Activated T-cell treated with anti-CD3 and anti-CD28 coated beads, Interleukin-2, amount 50 U/mL, for 72 hours (primary cell): Measurements from ENCODE around the gene ZFPM1. TPM values are rescaled to one million over a fixed set of nuclear protein-coding genes. Genes with fewer than 3 reads are reported as not detected.
A peak's percentile ranks its signal among the peaks of the same experiment; 100 is the strongest.

Experiments
- ATAC-seq, 2 donors: fragments of 150-1000 bp; cut with Tn5 transposase; replicated peaks in 1 of 2; 2 replicates each; pipeline ENCODE4 v1.10.0; 2021; ENCODE audit warnings: moderate library complexity in 2 of 2, mild to moderate bottlenecking in 1 of 2
- DNase-seq, 2 donors: peaks; one replicate each; pipeline ENCODE4 v3.0.0; 2021 to 2022; ENCODE audit warnings: mixed read lengths in 1 of 2
- H3K27ac Mint-ChIP-seq: one replicate; pipeline ENCODE4 v1.8.0; 2022; ENCODE audit warnings: mild to moderate bottlenecking, moderate library complexity, mixed read lengths
- H3K27me3 Mint-ChIP-seq: one replicate; pipeline ENCODE4 v1.8.0; 2022; ENCODE audit warnings: low read depth, mixed read lengths
- H3K36me3 Mint-ChIP-seq, 2 donors: one replicate each; pipeline ENCODE4 v1.8.0; 2022; ENCODE audit warnings: mixed read lengths in 2 of 2, mild to moderate bottlenecking in 1 of 2; ENCODE audit not compliant: insufficient read depth in 2 of 2
- H3K4me1 Mint-ChIP-seq: one replicate; pipeline ENCODE4 v1.8.0; 2022; ENCODE audit warnings: low read depth, mixed read lengths
- H3K4me3 Mint-ChIP-seq, 2 donors: one replicate each; pipeline ENCODE4 v1.8.0; 2022; ENCODE audit warnings: mild to moderate bottlenecking in 2 of 2, mixed read lengths in 2 of 2, moderate library complexity in 2 of 2
- H3K9me3 Mint-ChIP-seq, 2 donors: one replicate each; pipeline ENCODE4 v1.8.0; 2022; ENCODE audit warnings: mixed read lengths in 2 of 2
- total RNA-seq, 2 donors: library from RNA; stranded (reverse); gene quantifications; one replicate each; pipeline ENCODE4 v1.2.3, GENCODE V29; 2022

ZFPM1 gene
- total RNA-seq, 2 donors from 2014 or later: 12.2 to 13.8 TPM

GRCh38 chr16:88530858-88531203 lies 77.8 kb downstream of the ZFPM1 start:
- no peaks in the 10 kb centered on the region for H3K27me3 Mint-ChIP-seq
- no peaks in the 10 kb centered on the region for H3K36me3 Mint-ChIP-seq
- no peak for ATAC-seq
- no peaks in the 10 kb centered on the region for H3K9me3 Mint-ChIP-seq
- DNase-seq: no peak
- H3K27ac Mint-ChIP-seq: no peak overlapping the region
- H3K4me1 Mint-ChIP-seq: peaks cover 9% of the 10 kb centered on the region
- no peak overlapping the region for H3K4me3 Mint-ChIP-seq

DNA sequence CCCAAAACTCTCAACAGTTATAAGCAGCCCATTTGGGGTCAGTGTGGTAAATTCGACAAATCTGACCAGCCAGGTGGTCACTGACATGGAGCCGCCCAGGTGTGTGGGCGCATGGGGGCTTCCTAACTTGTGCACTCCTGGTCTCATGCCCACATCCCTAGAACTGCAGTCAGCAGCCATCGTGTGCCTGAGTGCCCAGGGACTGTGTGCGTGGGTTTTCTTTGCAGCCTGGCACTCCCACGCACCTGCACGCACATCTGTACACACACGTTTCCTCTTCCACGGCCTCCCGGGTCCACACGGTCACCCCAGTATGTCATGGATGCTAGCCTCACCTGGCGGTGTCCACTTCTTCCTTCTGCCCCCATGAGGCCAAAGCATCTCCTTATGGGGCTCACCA lies 78.3 kb downstream of the ZFPM1 start:
- no peak for DNase-seq
- H3K9me3 Mint-ChIP-seq: no peaks in the 10 kb centered on the region
- H3K36me3 Mint-ChIP-seq: no peaks in the 10 kb centered on the region

GRCh38 chr16:88531931-88532433 lies 78.9 kb downstream of the ZFPM1 start:
- H3K4me3 Mint-ChIP-seq: no peak overlapping the region
- H3K27ac Mint-ChIP-seq: no peak overlapping the region

More for the DNA sequence above, 78.3 kb downstream of the ZFPM1 start:
- Mint-ChIP-seq H3K4me3 (no peak overlapping the region), H3K27ac (no peak overlapping the region), H3K27me3 (no peaks in the 10 kb centered on the region), H3K4me1 (peaks cover 13% of the 10 kb centered on the region)
- no peak for ATAC-seq

DNA sequence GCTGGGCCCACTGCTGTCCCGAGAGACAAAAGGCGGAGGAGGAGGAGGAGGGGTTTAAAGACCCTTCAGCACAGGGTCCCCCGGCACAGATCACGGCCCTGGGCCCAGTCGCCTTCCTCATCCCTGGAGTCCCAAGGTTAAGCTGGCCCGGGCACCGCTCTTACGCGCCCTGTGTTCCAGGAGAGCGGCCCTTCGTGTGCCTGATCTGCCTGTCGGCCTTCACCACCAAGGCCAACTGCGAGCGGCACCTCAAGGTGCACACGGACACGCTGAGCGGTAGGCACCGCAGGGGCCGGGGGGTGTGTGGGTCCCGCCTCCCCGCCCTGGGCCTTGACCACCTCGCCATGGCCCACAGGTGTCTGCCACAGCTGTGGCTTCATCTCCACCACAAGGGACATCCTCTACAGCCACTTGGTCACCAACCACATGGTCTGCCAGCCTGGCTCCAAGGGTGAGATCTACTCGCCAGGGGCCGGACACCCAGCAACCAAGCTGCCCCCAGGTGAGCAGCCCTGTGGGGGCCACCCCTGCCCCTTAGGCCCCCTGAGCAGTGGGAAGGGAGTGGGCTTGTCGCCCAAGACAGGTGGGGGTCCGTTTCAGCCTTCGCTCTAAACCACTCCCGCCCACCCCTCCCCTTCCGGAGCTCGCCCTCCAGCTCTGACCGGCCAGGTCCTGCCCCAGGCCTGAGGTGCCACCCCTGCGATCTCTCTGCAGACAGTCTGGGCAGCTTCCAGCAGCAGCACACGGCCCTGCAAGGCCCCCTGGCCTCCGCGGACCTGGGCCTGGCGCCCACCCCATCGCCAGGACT lies 79.6 kb downstream of the ZFPM1 start:
- DNase-seq (no peak), ATAC-seq (no peak)
- no peak overlapping the region for H3K4me3 Mint-ChIP-seq
- H3K27me3 Mint-ChIP-seq: no peaks in the 10 kb centered on the region
- H3K4me1 Mint-ChIP-seq: peaks cover 13% of the 10 kb centered on the region
- no peaks in the 10 kb centered on the region for H3K36me3 Mint-ChIP-seq
- H3K9me3 Mint-ChIP-seq: no peaks in the 10 kb centered on the region
- no peak overlapping the region for H3K27ac Mint-ChIP-seq

More at GRCh38 chr16:88531931-88532433, 78.9 kb downstream of the ZFPM1 start:
- DNase-seq (no peak), ATAC-seq (no peak)
- peaks cover 13% of the 10 kb centered on the region for H3K4me1 Mint-ChIP-seq
- H3K36me3 Mint-ChIP-seq: no peaks in the 10 kb centered on the region
- no peaks in the 10 kb centered on the region for H3K27me3 Mint-ChIP-seq
- no peaks in the 10 kb centered on the region for H3K9me3 Mint-ChIP-seq

DNA sequence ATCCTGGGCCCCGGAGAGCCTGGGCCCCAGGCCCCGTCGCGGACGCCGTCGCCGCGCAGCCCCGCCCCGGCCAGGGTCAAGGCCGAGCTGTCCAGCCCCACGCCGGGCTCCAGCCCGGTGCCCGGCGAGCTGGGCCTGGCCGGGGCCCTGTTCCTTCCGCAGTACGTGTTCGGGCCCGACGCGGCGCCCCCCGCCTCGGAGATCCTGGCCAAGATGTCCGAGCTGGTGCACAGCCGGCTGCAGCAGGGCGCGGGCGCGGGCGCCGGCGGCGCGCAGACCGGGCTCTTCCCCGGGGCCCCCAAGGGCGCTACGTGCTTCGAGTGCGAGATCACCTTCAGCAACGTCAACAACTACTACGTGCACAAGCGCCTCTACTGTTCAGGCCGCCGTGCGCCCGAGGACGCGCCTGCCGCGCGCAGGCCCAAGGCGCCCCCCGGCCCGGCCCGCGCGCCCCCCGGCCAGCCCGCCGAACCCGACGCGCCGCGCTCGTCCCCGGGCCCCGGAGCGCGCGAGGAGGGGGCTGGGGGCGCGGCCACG lies 80.4 kb downstream of the ZFPM1 start:
- H3K27ac Mint-ChIP-seq: no peak overlapping the region
- H3K36me3 Mint-ChIP-seq: no peaks in the 10 kb centered on the region
- no peaks in the 10 kb centered on the region for H3K9me3 Mint-ChIP-seq
- peaks cover 13% of the 10 kb centered on the region for H3K4me1 Mint-ChIP-seq
- DNase-seq (no peak), ATAC-seq (no peak)
- no peak overlapping the region for H3K4me3 Mint-ChIP-seq
- no peaks in the 10 kb centered on the region for H3K27me3 Mint-ChIP-seq

GRCh38 chr16:88533932-88534637 lies 81.0 kb downstream of the ZFPM1 start:
- no peaks in the 10 kb centered on the region for H3K27me3 Mint-ChIP-seq
- peak; percentile 82 to 83 for ATAC-seq
- peak; percentile 81 to 85 for DNase-seq
- H3K36me3 Mint-ChIP-seq: no peaks in the 10 kb centered on the region
- H3K4me3 Mint-ChIP-seq: peak overlapping the region; percentile 39 to 43
- no peaks in the 10 kb centered on the region for H3K9me3 Mint-ChIP-seq
- no peak overlapping the region for H3K27ac Mint-ChIP-seq
- peaks cover 13% of the 10 kb centered on the region for H3K4me1 Mint-ChIP-seq

- DNase-seq (peak; percentile 44 to 45), ATAC-seq (peak in 1 of 2 donors; percentile 7)
- peaks cover 13% of the 10 kb centered on the region for H3K4me1 Mint-ChIP-seq
- H3K27me3 Mint-ChIP-seq: no peaks in the 10 kb centered on the region
- peak overlapping the region; percentile 78 to 83 for H3K4me3 Mint-ChIP-seq
- no peak overlapping the region for H3K27ac Mint-ChIP-seq
- no peaks in the 10 kb centered on the region for H3K36me3 Mint-ChIP-seq
- H3K9me3 Mint-ChIP-seq: no peaks in the 10 kb centered on the region
Measured at GRCh38 chr16:88534638-88535190, 81.6 kb downstream of the ZFPM1 start.

DNA sequence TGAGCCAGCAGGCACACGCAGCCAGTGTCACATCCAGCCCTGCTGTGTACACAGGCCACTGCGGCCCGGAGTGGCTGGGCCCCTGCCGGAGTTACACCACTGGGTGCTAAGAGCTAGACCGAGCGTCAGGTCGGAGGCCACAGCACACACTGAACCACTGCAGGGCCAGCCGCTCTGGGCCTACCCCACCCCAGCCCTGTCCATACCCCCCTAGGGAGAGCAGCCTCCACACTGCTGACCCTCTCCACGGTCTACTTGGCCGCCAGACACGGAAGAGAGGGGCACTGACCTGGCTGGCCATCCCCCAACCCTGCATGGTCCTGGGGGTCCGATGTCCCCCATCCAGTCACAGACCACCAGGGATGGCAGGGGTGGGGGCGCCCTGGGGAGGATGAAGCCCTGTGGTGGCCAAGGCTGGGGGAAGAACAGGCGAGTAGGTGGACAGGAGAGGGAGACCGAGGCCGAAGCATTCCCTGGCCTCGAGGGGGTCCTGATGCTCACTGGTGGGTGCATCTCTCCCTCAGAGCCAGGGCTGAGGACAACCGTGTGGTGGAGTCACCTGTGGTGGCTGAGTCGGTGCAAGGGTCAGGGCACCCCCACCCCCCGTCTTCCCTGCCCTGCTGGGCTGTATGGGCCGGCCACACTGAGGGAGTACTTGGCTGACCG lies 82.2 kb downstream of the ZFPM1 start:
- no peaks in the 10 kb centered on the region for H3K36me3 Mint-ChIP-seq
- no peak for DNase-seq
- H3K27me3 Mint-ChIP-seq: no peaks in the 10 kb centered on the region
- H3K4me3 Mint-ChIP-seq: peak overlapping the region; percentile 78 to 83
- no peak overlapping the region for H3K27ac Mint-ChIP-seq
- ATAC-seq: no peak
- H3K4me1 Mint-ChIP-seq: peaks cover 13% of the 10 kb centered on the region
- H3K9me3 Mint-ChIP-seq: no peaks in the 10 kb centered on the region

DNA sequence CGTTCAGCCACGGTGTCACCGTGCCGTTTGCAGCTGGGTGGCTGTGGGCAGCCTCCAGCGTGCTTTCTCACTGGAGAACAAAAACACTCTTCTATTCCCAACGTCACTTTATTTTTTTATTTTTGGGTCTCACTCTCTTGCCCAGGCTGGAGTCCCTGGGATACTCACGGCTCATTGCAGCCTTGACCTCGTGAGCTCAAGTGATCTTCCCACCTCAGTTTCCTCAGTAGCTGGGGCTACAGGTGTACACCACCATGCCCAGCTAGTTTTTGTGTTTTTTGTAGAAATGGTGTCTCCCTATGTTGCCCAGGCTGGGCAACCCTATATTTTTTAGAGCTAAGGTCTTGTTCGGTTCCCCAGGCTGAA lies 82.8 kb downstream of the ZFPM1 start:
- DNase-seq (no peak), ATAC-seq (no peak)
- Mint-ChIP-seq H3K27me3 (no peaks in the 10 kb centered on the region), H3K36me3 (no peaks in the 10 kb centered on the region), H3K4me1 (peaks cover 13% of the 10 kb centered on the region), H3K27ac (peak overlapping the region; percentile 58), H3K9me3 (no peaks in the 10 kb centered on the region), H3K4me3 (peak overlapping the region; percentile 74 to 83)

DNA sequence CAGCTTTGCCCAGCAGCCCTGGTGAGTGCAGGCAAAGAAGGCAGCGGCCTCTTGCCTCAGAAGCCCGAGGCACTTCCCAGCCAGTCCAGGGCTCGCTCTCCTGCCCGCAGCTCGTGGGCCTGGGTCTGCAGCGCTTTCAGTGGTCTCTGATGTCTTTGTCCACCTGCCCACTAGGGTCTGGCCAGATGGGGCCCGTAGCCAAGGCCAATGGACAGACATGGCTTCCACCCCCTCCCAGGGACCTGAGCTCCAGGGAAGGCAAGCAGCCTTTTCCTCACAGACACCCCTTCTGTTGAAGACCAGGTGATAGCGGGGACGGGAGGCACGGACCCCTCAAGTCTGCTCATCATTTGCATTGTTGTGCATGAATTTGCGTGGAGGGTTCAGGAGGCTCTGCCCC lies 83.4 kb downstream of the ZFPM1 start:
- H3K4me3 Mint-ChIP-seq: no peak overlapping the region
- DNase-seq: no peak
- H3K9me3 Mint-ChIP-seq: no peaks in the 10 kb centered on the region

DNA sequence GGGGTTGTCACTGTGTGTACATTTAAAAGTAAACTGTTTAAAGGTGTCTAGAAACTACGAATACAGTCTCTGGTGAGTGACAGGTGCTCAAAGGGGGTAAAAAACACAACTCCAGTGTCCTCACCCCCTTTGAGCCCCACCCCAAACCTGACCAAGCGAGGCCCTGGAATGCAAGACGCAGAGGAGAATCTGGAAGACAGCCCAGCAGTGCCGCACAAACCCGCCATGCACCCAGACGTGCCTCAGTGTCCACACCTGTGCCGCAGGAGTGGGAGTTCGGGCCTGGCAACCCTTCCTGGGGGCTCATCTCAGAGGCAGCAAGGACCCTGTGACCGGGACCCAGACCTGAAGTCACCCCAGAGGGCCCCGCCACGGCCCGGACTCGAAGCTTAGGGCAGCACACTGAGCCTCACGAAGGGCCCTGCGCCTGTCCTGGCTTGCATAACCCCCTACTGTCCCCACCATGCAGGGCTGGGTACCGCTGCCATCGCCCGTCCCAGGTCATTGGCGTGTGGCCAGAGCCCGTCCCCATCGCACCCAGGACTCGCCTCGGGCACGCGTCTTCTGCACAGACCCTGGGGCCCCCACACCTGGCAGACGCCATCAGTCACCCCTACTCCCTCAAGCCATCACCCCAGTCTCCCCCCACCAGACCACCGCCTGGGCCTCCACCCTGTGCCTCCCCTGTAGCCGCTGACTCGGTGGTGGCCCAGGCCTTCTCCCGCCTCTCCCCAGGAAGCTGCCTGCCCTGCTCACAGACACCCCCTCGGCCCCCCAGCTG lies 84.1 kb downstream of the ZFPM1 start:
- Mint-ChIP-seq H3K4me1 (peaks cover 13% of the 10 kb centered on the region), H3K9me3 (no peaks in the 10 kb centered on the region), H3K27ac (no peak overlapping the region), H3K36me3 (no peaks in the 10 kb centered on the region), H3K27me3 (no peaks in the 10 kb centered on the region), H3K4me3 (no peak overlapping the region)
- DNase-seq (no peak), ATAC-seq (no peak)

More for the DNA sequence above, 83.4 kb downstream of the ZFPM1 start:
- Mint-ChIP-seq H3K36me3 (no peaks in the 10 kb centered on the region), H3K27me3 (no peaks in the 10 kb centered on the region), H3K27ac (peak overlapping the region; percentile 46), H3K4me1 (peaks cover 13% of the 10 kb centered on the region)
- no peak for ATAC-seq

DNA sequence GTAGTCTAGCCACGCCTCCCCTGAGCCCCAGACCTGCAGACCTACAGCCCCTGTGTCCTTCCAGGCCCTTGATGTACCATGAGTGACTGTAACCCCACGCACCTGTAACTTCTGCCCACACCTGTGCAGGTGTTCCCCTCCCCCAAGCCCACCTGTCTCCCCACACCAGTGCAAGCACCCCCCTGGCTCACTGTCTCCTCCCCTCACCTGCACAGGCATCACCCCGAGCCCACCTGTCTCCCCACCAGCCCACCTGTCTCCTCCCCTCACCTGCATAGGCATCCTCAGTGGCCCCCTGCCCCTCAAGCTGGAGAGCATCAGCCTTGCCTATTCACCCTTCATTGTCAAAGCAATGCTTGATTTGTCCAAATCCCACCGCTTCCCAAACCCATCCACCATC lies 84.8 kb downstream of the ZFPM1 start:
- Mint-ChIP-seq H3K9me3 (peaks cover 0 to 5% of the 10 kb centered on the region in 2 donors), H3K4me1 (peaks cover 13% of the 10 kb centered on the region), H3K27ac (peak overlapping the region; percentile 48), H3K4me3 (no peak overlapping the region), H3K27me3 (no peaks in the 10 kb centered on the region), H3K36me3 (peaks cover 1 to 2% of the 10 kb centered on the region in 2 donors)
- no peak for DNase-seq
- no peak for ATAC-seq
